Activated naive CD4-positive, alpha-beta T cell (primary cell): ENCODE data around the gene SMPD3.

Source experiments
- DNase-seq, 4 experiments: peaks; one replicate each; lab custom pipeline; 2025; lab: John Stamatoyannopoulos, UW

SMPD3 gene

GRCh38 chr16:68328860-68329390, 119.4 kb downstream of the SMPD3 start:
- no peak for DNase-seq

- DNase-seq, result peak; percentile 35 to 66 (median 53)
Observed at GRCh38 chr16:68328151-68328859, 120.0 kb downstream of the SMPD3 start.

- DNase-seq, result no peak
Observed at GRCh38 chr16:68324780-68325357, 123.4 kb downstream of the SMPD3 start.

- DNase-seq, result no peak
Observed at GRCh38 chr16:68324336-68324735, 124.0 kb downstream of the SMPD3 start.

DNA sequence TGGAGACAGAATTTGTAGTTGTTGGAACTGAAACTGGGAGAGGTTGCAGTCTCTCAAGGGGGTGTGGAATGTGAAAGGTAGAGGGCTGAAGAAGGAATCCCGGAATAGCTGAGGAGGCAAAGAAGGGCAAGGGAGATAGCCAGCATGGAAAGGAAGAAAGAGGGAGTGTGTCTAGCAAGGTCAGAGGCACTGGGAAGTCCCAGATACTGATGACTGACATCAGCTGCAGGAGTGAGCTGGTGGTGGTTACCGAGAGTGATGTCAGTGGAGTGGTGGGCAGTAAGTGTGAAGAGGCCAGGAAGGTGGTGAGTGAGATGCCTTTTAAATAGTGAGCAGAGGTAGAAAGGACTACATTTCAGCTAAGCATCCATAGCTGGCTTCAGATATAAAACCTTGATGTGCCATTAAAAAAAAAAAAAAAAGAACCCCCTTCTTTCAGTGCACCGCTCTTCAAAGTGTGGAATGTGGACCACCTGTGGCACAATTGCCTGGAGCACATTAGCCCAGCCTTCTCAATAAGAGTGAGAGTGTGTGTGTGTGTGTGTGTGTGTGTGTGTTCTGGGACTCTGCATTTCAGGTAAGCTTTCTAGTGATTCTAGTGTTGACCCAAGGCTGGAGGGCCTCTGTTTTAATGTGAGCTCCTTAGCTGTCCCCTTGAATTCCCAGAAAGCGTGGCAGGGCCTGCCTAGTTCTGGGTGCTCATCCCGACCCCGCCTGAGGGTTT, 129.0 kb downstream of the SMPD3 start:
- DNase-seq, result no peak

GRCh38 chr16:68313116-68313515, 135.2 kb downstream of the SMPD3 start:
- DNase-seq, result no peak

GRCh38 chr16:68310774-68311511, 137.4 kb downstream of the SMPD3 start, which contains the start of the genes PRMT7 and SLC7A6OS:
PRMT7 (plus strand) TSS chr16:68311019; CDS start chr16:68315980, 4,961 bp downstream.
SLC7A6OS (minus strand) TSS chr16:68310946; CDS start chr16:68310926, 20 bp downstream.
- DNase-seq, result peak; percentile 62 to 88 (median 80)

DNA sequence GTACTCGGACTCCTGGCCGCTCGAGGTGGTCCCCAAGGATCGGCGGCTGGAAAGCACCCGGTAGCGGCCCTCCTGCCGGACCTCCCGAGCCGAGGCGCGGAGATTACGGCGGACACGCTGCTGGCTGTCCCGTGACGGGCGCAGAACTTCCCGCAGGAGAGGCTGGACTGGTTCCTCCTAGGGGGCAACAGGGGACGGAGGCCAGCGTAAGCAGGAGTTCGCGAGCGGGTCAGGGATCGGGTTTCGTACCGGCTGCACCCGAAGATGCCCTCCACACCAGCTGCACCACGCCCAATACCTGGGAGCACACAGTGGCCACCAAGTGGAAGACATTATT, 137.9 kb downstream of the SMPD3 start:
- DNase-seq, result no peak

- DNase-seq, result no peak
Observed at GRCh38 chr16:68309799-68310198, 138.5 kb downstream of the SMPD3 start.
